Glutamatergic neuron (in vitro differentiated cells): ENCODE data around the gene FAM110D. TPM values are rescaled to one million over a fixed set of nuclear protein-coding genes. Genes with fewer than 3 reads are reported as not detected.
A peak's percentile ranks its signal among the peaks of the same experiment; 100 is the strongest.

ENCODE experiments used
- DNase-seq: peaks from one replicate; pipeline ENCODE4 v3.0.0; 2022
- H3K27ac Mint-ChIP-seq: one replicate; pipeline ENCODE4 v1.8.0; 2020; ENCODE audit warnings: mild to moderate bottlenecking, mixed read lengths, inconsistent platforms; ENCODE audit not compliant: unreplicated experiment
- H3K27me3 Mint-ChIP-seq: one replicate; pipeline ENCODE4 v1.8.0; 2020; ENCODE audit warnings: mild to moderate bottlenecking, moderate library complexity, mixed read lengths, inconsistent platforms; ENCODE audit not compliant: unreplicated experiment
- H3K36me3 Mint-ChIP-seq: one replicate; pipeline ENCODE4 v1.8.0; 2020; ENCODE audit warnings: mild to moderate bottlenecking, mixed read lengths, inconsistent platforms; ENCODE audit not compliant: unreplicated experiment
- H3K4me1 Mint-ChIP-seq: one replicate; pipeline ENCODE4 v1.8.0; 2020; ENCODE audit warnings: mild to moderate bottlenecking, low read depth, mixed read lengths, inconsistent platforms; ENCODE audit not compliant: unreplicated experiment
- H3K4me3 Mint-ChIP-seq: one replicate; pipeline ENCODE4 v1.8.0; 2020; ENCODE audit warnings: mild to moderate bottlenecking, mixed read lengths, inconsistent platforms; ENCODE audit not compliant: unreplicated experiment
- H3K9me3 Mint-ChIP-seq: one replicate; pipeline ENCODE4 v1.8.0; 2020; ENCODE audit warnings: mild to moderate bottlenecking, moderate library complexity, mixed read lengths, inconsistent platforms; ENCODE audit not compliant: unreplicated experiment
- CTCF ChIP-seq: fragments of 200-600 bp; sonication (generic); IDR thresholded peaks from one replicate; pipeline ENCODE4 v1.5.0; 2021; ENCODE audit not compliant: partially characterized antibody, unreplicated experiment
- total RNA-seq: library from RNA; stranded (reverse); fragmentation: NEBNext Ultra II Directional; extraction: Animal tissue kit (Norgen Biotek cat#: 25700); gene quantifications from one replicate; pipeline ENCODE4 v1.2.1, GENCODE V29; 2021; ENCODE audit not compliant: unreplicated experiment

FAM110D gene
- total RNA-seq, 1 donor from 2014 or later = 0.25 TPM

- Mint-ChIP-seq H3K4me3 (no peak overlapping the region), H3K27me3 (no peaks in the 10 kb centered on the region), H3K27ac (no peak overlapping the region), H3K36me3 (no peaks in the 10 kb centered on the region), H3K4me1 (no peaks in the 10 kb centered on the region), H3K9me3 (no peaks in the 10 kb centered on the region)
- DNase-seq = peak; percentile 81
- peak; percentile 80 for TF ChIP-seq CTCF
Measured at GRCh38 chr1:26145041-26145959, 13.6 kb upstream of the FAM110D start.

GRCh38 chr1:26145960-26146294, 13.0 kb upstream of the FAM110D start:
- no peaks in the 10 kb centered on the region for H3K9me3 Mint-ChIP-seq
- H3K27me3 Mint-ChIP-seq = no peaks in the 10 kb centered on the region
- no peak overlapping the region for H3K27ac Mint-ChIP-seq
- no peak overlapping the region for H3K4me3 Mint-ChIP-seq
- no peaks in the 10 kb centered on the region for H3K4me1 Mint-ChIP-seq
- no peak for TF ChIP-seq CTCF
- no peak for DNase-seq
- no peaks in the 10 kb centered on the region for H3K36me3 Mint-ChIP-seq

GRCh38 chr1:26148887-26149286, 10.0 kb upstream of the FAM110D start:
- Mint-ChIP-seq H3K4me1 (peaks cover 10% of the 10 kb centered on the region), H3K9me3 (no peaks in the 10 kb centered on the region), H3K27ac (no peak overlapping the region), H3K27me3 (no peaks in the 10 kb centered on the region), H3K4me3 (no peak overlapping the region), H3K36me3 (no peaks in the 10 kb centered on the region)
- no peak for DNase-seq
- TF ChIP-seq CTCF = no peak

GRCh38 chr1:26153966-26154532, 4.8 kb upstream of the FAM110D start:
- Mint-ChIP-seq H3K4me3 (no peak overlapping the region), H3K27ac (no peak overlapping the region), H3K9me3 (no peaks in the 10 kb centered on the region), H3K27me3 (peaks cover 5% of the 10 kb centered on the region), H3K4me1 (peaks cover 18% of the 10 kb centered on the region), H3K36me3 (no peaks in the 10 kb centered on the region)
- no peak for TF ChIP-seq CTCF
- no peak for DNase-seq

GRCh38 chr1:26154750-26155149, 4.1 kb upstream of the FAM110D start:
- peak overlapping the region; percentile 49 for H3K4me3 Mint-ChIP-seq
- H3K27me3 Mint-ChIP-seq = peaks cover 5% of the 10 kb centered on the region
- H3K9me3 Mint-ChIP-seq = peaks cover under 1% of the 10 kb centered on the region
- H3K36me3 Mint-ChIP-seq = no peaks in the 10 kb centered on the region
- peaks cover 21% of the 10 kb centered on the region for H3K4me1 Mint-ChIP-seq
- TF ChIP-seq CTCF = no peak
- no peak for DNase-seq
- no peak overlapping the region for H3K27ac Mint-ChIP-seq
